ENCODE results near the gene ABCC6.
"Not testable (repeated sequence)": the region's sequence is repeated elsewhere in the genome, so short reads cannot be mapped to it uniquely, and the experiment has no call there.

ABCC6 gene

DNA sequence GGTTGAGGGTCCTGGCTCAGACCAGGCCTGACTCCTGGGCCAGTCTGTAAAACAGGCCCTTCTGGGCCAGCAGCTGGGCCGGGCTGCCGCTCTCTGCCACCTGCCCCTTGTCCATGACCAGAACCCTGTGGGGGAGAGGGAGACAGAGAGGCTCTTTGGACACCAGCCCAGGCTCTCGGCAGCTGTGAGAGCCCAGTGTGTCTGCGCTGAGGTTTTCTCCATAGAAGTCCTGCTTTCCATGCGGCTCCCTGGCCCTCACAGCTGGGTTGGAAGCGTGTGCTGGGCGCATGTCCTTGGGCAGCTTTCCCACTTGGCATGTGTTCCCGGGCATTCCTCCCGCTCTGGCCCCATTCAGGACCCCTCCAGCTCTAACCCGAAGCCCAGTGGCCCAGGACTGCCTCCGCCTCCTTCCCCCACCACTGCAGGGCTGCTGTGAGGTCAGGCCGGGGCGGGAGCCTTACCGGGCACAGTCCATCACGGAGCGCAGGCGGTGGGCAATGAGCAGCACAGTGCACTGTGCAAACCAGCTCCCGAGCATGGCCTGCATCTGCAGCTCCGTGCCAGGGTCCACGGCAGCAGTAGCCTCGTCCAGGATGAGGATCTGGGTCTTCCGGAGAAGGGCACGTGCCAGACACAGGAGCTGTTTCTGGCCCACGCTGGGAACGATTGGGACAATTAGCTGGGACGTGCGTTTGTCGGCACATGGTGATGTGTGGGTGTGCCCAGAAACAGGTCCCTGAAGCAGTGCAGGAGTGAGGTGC, 73.0 kb downstream of the ABCC6 start:
- H4K91ac ChIP-seq (ENCODE audit: low read depth, low read length, poor library complexity) = no peak overlapping the region
- peak overlapping the region; percentile 28 for H2AK5ac ChIP-seq (ENCODE audit: low read depth, low read length)
- DNase-seq (ENCODE audit: low spot score) = no peak
- peak overlapping the region; percentile 67 for H3K18ac ChIP-seq (ENCODE audit: low read length)
- no peak overlapping the region for H2BK15ac ChIP-seq (ENCODE audit: low read length)
- H3K4me3 ChIP-seq (ENCODE audit: low read length in 2 of 2) = no peak overlapping the region
- peak overlapping the region; percentile 31 for H2BK5ac ChIP-seq (ENCODE audit: low read length)
- peaks cover 2% of the 10 kb centered on the region for H3K79me1 ChIP-seq (ENCODE audit: low read depth, low read length)
- H3K23ac ChIP-seq (ENCODE audit: low read depth, low read length, poor library complexity) = peak overlapping the region; percentile 26
- no peak overlapping the region for H2BK120ac ChIP-seq (ENCODE audit: low read depth, low read length)
- no peak overlapping the region for H2AFZ ChIP-seq (ENCODE audit: low read length)
- H3K9ac ChIP-seq (ENCODE audit: low read depth, low read length, poor library complexity) = peak overlapping the region; percentile 25
- H3K14ac ChIP-seq (ENCODE audit: low read length) = no peak overlapping the region
- peak overlapping the region; percentile 57 for H4K8ac ChIP-seq (ENCODE audit: low read depth, low read length)
- no peaks in the 10 kb centered on the region for H3K27me3 ChIP-seq (ENCODE audit: control insufficient read depth in 3 of 3, insufficient read depth in 3 of 3, low read depth in 1 of 3, low read length in 3 of 3)
- peaks cover 0 to 5% of the 10 kb centered on the region in 2 donors for H3K36me3 ChIP-seq (replicated peaks in 1 of 2; ENCODE audit: control insufficient read depth in 2 of 2, insufficient read depth in 2 of 2, low read length in 2 of 2)
- H3K4ac ChIP-seq (ENCODE audit: low read length) = no peak overlapping the region
- H3K4me2 ChIP-seq (ENCODE audit: insufficient read depth, low read length, poor library complexity, severe bottlenecking) = no peak overlapping the region
- H2BK12ac ChIP-seq (ENCODE audit: low read length) = no peak overlapping the region
- H3K27ac ChIP-seq (replicated peaks; ENCODE audit: low read length) = no peak overlapping the region
- no CpG with 5 or more reads among the region's 28 CpGs for WGBS, 2 donors (ENCODE audit: extremely low coverage in 2 of 2, insufficient read length in 2 of 2, insufficient replicate concordance in 1 of 2)
- H3K9me3 ChIP-seq (replicated peaks in 1 of 2; ENCODE audit: control insufficient read depth in 2 of 2, insufficient read depth in 1 of 2, low read depth in 1 of 2, low read length in 2 of 2) = no peaks in the 10 kb centered on the region
- H3K4me1 ChIP-seq (ENCODE audit: control insufficient read depth in 2 of 2, insufficient read depth in 1 of 2, low read depth in 1 of 2, low read length in 2 of 2) = no peaks in the 10 kb centered on the region

DNA sequence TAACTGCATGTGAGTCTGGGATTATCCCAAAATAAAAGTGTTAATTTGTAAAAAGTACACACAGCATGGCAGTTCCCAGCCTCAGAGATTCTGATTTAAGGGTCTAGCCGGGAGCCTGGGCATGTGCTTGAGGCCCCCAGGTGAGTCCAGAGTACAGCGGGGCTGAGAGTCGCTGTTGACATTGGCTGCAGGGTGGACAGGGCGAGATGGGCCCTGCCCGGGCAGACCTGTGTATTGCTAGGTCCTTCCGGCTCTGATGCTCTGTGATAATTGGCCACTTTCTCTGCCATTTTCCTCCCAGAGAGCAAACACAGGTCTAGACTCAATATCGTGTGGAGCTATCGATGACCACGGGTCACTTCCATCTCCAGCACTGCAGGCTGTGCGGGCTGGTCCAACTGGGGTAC, 73.6 kb downstream of the ABCC6 start:
- Histone ChIP-seq H3K4ac (ENCODE audit: low read length) (no peak overlapping the region), H3K4me3 (ENCODE audit: low read length in 2 of 2) (no peak overlapping the region), H2BK120ac (ENCODE audit: low read depth, low read length) (no peak overlapping the region), H3K23ac (ENCODE audit: low read depth, low read length, poor library complexity) (peak overlapping the region; percentile 26), H3K27me3 (ENCODE audit: control insufficient read depth in 3 of 3, insufficient read depth in 3 of 3, low read depth in 1 of 3, low read length in 3 of 3) (no peaks in the 10 kb centered on the region), H2AFZ (ENCODE audit: low read length) (no peak overlapping the region), H3K4me2 (ENCODE audit: insufficient read depth, low read length, poor library complexity, severe bottlenecking) (no peak overlapping the region), H2AK5ac (ENCODE audit: low read depth, low read length) (no peak overlapping the region), H2BK12ac (ENCODE audit: low read length) (no peak overlapping the region), H3K9me3 (replicated peaks in 1 of 2; ENCODE audit: control insufficient read depth in 2 of 2, insufficient read depth in 1 of 2, low read depth in 1 of 2, low read length in 2 of 2) (no peaks in the 10 kb centered on the region), H3K18ac (ENCODE audit: low read length) (peak overlapping the region; percentile 67), H2BK15ac (ENCODE audit: low read length) (no peak overlapping the region), H2BK5ac (ENCODE audit: low read length) (peak overlapping the region; percentile 31), H3K14ac (ENCODE audit: low read length) (no peak overlapping the region), H3K9ac (ENCODE audit: low read depth, low read length, poor library complexity) (no peak overlapping the region), H3K4me1 (ENCODE audit: control insufficient read depth in 2 of 2, insufficient read depth in 1 of 2, low read depth in 1 of 2, low read length in 2 of 2) (no peaks in the 10 kb centered on the region), H4K91ac (ENCODE audit: low read depth, low read length, poor library complexity) (no peak overlapping the region), H3K27ac (replicated peaks; ENCODE audit: low read length) (no peak overlapping the region), H4K8ac (ENCODE audit: low read depth, low read length) (peak overlapping the region; percentile 57), H3K79me1 (ENCODE audit: low read depth, low read length) (peaks cover 2% of the 10 kb centered on the region), H3K36me3 (replicated peaks in 1 of 2; ENCODE audit: control insufficient read depth in 2 of 2, insufficient read depth in 2 of 2, low read length in 2 of 2) (peaks cover 0 to 6% of the 10 kb centered on the region in 2 donors)
- DNase-seq (ENCODE audit: low spot score) = no peak
- no CpG with 5 or more reads among the region's 10 CpGs for WGBS, 2 donors (ENCODE audit: extremely low coverage in 2 of 2, insufficient read length in 2 of 2, insufficient replicate concordance in 1 of 2)

DNA sequence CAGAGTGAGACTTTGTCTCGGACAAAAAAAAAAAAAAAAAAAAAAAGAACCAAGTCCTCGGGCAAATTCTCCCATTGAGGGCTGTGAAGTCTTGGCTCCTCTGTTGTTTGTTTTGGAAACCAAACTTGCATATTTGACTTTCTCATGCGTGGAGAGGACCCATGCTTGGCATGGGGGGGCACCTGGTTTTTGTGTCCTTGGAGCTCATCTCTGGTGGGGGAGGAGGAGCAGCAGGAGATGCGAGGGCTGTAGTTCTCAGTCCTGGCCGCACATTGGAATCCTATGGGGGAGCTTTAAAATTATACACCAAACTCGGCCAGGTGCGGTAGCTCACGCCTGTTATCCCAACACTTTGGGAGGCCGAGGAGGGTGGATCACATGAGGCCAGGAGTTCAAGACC, 74.5 kb downstream of the ABCC6 start:
- Histone ChIP-seq H3K4me3 (ENCODE audit: low read length in 2 of 2) (no peak overlapping the region), H3K23ac (ENCODE audit: low read depth, low read length, poor library complexity) (no peak overlapping the region), H3K14ac (ENCODE audit: low read length) (no peak overlapping the region), H3K79me1 (ENCODE audit: low read depth, low read length) (peaks cover 2% of the 10 kb centered on the region), H2BK120ac (ENCODE audit: low read depth, low read length) (no peak overlapping the region), H3K36me3 (replicated peaks in 1 of 2; ENCODE audit: control insufficient read depth in 2 of 2, insufficient read depth in 2 of 2, low read length in 2 of 2) (peaks cover 0 to 6% of the 10 kb centered on the region in 2 donors), H3K27ac (replicated peaks; ENCODE audit: low read length) (no peak overlapping the region), H4K8ac (ENCODE audit: low read depth, low read length) (no peak overlapping the region), H3K18ac (ENCODE audit: low read length) (no peak overlapping the region), H3K9ac (ENCODE audit: low read depth, low read length, poor library complexity) (no peak overlapping the region), H3K4me1 (ENCODE audit: control insufficient read depth in 2 of 2, insufficient read depth in 1 of 2, low read depth in 1 of 2, low read length in 2 of 2) (no peaks in the 10 kb centered on the region), H2AK5ac (ENCODE audit: low read depth, low read length) (no peak overlapping the region), H2BK5ac (ENCODE audit: low read length) (no peak overlapping the region), H2AFZ (ENCODE audit: low read length) (no peak overlapping the region), H2BK12ac (ENCODE audit: low read length) (no peak overlapping the region), H3K4me2 (ENCODE audit: insufficient read depth, low read length, poor library complexity, severe bottlenecking) (no peak overlapping the region), H2BK15ac (ENCODE audit: low read length) (no peak overlapping the region), H3K27me3 (ENCODE audit: control insufficient read depth in 3 of 3, insufficient read depth in 3 of 3, low read depth in 1 of 3, low read length in 3 of 3) (no peaks in the 10 kb centered on the region), H3K4ac (ENCODE audit: low read length) (no peak overlapping the region), H3K9me3 (replicated peaks in 1 of 2; ENCODE audit: control insufficient read depth in 2 of 2, insufficient read depth in 1 of 2, low read depth in 1 of 2, low read length in 2 of 2) (no peaks in the 10 kb centered on the region), H4K91ac (ENCODE audit: low read depth, low read length, poor library complexity) (no peak overlapping the region)
- no CpG with 5 or more reads among the region's 9 CpGs for WGBS, 2 donors (ENCODE audit: extremely low coverage in 2 of 2, insufficient read length in 2 of 2, insufficient replicate concordance in 1 of 2)
- DNase-seq (ENCODE audit: low spot score) = no peak

DNA sequence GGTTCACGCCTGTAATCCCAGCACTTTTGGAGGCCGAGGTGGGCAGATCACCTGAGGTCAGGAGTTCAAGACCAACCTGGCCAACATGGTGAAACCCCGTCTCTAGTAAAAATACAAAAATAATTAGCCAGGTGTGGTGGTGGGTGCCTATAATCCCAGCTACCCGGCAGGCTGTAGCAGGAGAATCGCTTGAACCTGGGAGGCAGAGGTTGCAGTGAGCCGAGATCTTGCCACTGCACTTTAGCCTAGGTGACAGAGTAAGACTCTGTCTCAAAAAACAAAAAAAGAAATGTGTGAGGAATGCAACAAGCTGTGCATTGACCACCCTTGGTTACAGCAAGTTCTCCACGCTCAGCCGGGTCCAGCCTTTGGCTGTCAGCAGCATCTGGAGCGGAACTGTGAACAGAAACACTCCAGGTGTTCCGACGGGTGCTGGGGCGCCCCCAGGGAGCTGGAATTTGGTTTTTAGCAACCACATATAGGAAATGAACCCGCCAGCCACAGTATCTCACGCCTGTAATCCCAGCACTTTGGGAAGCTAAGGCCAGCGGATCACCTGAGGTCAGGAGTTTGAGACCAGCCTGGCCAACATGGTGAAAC, 75.2 kb downstream of the ABCC6 start:
- not testable (repeated sequence) for H3K18ac ChIP-seq (ENCODE audit: low read length); H4K8ac ChIP-seq (ENCODE audit: low read depth, low read length); H2AFZ ChIP-seq (ENCODE audit: low read length); H3K4me1 ChIP-seq (ENCODE audit: control insufficient read depth in 2 of 2, insufficient read depth in 1 of 2, low read depth in 1 of 2, low read length in 2 of 2); H3K27ac ChIP-seq (replicated peaks; ENCODE audit: low read length); H3K4me2 ChIP-seq (ENCODE audit: insufficient read depth, low read length, poor library complexity, severe bottlenecking); H2AK5ac ChIP-seq (ENCODE audit: low read depth, low read length); H3K9me3 ChIP-seq (replicated peaks in 1 of 2; ENCODE audit: control insufficient read depth in 2 of 2, insufficient read depth in 1 of 2, low read depth in 1 of 2, low read length in 2 of 2); DNase-seq (ENCODE audit: low spot score); H3K27me3 ChIP-seq (ENCODE audit: control insufficient read depth in 3 of 3, insufficient read depth in 3 of 3, low read depth in 1 of 3, low read length in 3 of 3); H3K36me3 ChIP-seq (replicated peaks in 1 of 2; ENCODE audit: control insufficient read depth in 2 of 2, insufficient read depth in 2 of 2, low read length in 2 of 2); H3K4me3 ChIP-seq (ENCODE audit: low read length in 2 of 2); H3K79me1 ChIP-seq (ENCODE audit: low read depth, low read length); H2BK120ac ChIP-seq (ENCODE audit: low read depth, low read length); H4K91ac ChIP-seq (ENCODE audit: low read depth, low read length, poor library complexity); H3K23ac ChIP-seq (ENCODE audit: low read depth, low read length, poor library complexity); H3K14ac ChIP-seq (ENCODE audit: low read length); H3K4ac ChIP-seq (ENCODE audit: low read length); H2BK12ac ChIP-seq (ENCODE audit: low read length); H3K9ac ChIP-seq (ENCODE audit: low read depth, low read length, poor library complexity); H2BK5ac ChIP-seq (ENCODE audit: low read length); H2BK15ac ChIP-seq (ENCODE audit: low read length)
- no CpG with 5 or more reads among the region's 15 CpGs for WGBS, 2 donors (ENCODE audit: extremely low coverage in 2 of 2, insufficient read length in 2 of 2, insufficient replicate concordance in 1 of 2)
